ENCODE results near the gene IL1RAPL2.

GRCh38 chrX:105302246-105302645 is 736.2 kb downstream of the IL1RAPL2 start:
- TF ChIP-seq FOXK2 (IDR thresholded peaks at IDR 0.05) (no peak), ELF4 (IDR thresholded peaks at IDR 0.05) (no peak), SP1 (IDR thresholded peaks at IDR 0.05) (no peak), ZNF384 (IDR thresholded peaks at IDR 0.05) (no peak), PKNOX1 (IDR thresholded peaks at IDR 0.05) (no peak), CTBP1 (IDR thresholded peaks at IDR 0.05; ENCODE audit: borderline replicate concordance) (no peak), HDGF (IDR thresholded peaks at IDR 0.05; ENCODE audit: borderline replicate concordance) (no peak), BHLHE40 (IDR thresholded peaks at IDR 0.05; ENCODE audit: borderline replicate concordance) (no peak), FOXM1 (IDR thresholded peaks at IDR 0.05; ENCODE audit: borderline replicate concordance) (no peak), ARNT (IDR thresholded peaks at IDR 0.05) (no peak), NFRKB (IDR thresholded peaks at IDR 0.05) (no peak)
